ENCODE results near the gene KIRREL2. TPM values are rescaled to one million over a fixed set of nuclear protein-coding genes. Genes with fewer than 3 reads are reported as not detected.
A peak's percentile ranks its signal among the peaks of the same experiment; 100 is the strongest.

KIRREL2 gene
- total RNA-seq, 1 experiment from 2014 or later = 3.1 TPM

DNA sequence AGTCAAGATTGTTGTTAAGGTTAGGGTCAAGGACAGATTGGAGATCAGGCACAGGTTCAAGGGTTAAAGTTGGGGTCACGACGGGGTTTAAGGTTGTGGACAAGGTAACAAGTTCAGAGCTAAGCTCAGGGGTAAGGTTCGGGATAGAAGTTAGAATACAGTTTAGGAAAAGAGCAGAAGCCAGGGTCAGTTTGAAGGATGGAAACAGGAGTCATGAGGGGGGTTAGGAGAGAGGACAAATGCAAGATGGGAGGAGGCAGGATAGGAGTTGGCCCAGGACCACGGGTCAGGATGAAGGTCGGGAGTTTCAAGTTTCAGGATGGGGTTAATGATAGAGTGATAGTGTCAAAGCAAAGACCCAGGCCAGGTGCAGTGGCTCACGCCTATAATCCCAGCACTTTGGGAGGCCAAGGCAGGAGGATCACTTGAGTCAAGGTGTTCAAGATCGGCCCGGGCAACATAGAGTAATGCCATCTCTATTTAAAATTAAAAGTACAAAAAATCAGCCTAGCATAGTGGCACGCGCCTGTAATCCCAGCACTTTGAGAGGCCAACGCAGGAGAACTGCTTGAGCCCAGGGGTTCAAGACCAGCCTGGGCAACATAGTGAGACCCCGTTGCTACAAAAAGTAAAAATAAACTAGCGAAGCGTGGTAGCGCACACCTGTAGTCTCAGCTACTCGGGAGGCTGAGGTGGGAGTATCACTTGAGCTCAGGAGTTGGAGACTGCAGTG lies 12.1 kb upstream of the KIRREL2 start:
- H3K27me3 ChIP-seq (ENCODE audit: insufficient read depth, low read length) = peaks cover 23% of the 10 kb centered on the region; the same call in 1 of the 2 replicates

More for the DNA sequence above, 12.1 kb upstream of the KIRREL2 start:
- no peak overlapping the region for H2AK5ac ChIP-seq (ENCODE audit: insufficient read length, low read length)
- no peak overlapping the region for H3T11ph ChIP-seq (ENCODE audit: low read length)
- TF ChIP-seq, protein P1, sequence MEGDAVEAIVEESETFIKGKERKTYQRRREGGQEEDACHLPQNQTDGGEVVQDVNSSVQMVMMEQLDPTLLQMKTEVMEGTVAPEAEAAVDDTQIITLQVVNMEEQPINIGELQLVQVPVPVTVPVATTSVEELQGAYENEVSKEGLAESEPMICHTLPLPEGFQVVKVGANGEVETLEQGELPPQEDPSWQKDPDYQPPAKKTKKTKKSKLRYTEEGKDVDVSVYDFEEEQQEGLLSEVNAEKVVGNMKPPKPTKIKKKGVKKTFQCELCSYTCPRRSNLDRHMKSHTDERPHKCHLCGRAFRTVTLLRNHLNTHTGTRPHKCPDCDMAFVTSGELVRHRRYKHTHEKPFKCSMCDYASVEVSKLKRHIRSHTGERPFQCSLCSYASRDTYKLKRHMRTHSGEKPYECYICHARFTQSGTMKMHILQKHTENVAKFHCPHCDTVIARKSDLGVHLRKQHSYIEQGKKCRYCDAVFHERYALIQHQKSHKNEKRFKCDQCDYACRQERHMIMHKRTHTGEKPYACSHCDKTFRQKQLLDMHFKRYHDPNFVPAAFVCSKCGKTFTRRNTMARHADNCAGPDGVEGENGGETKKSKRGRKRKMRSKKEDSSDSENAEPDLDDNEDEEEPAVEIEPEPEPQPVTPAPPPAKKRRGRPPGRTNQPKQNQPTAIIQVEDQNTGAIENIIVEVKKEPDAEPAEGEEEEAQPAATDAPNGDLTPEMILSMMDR (conservative IDR thresholded peaks at IDR 0.05) = no peak
- H3K23ac ChIP-seq (ENCODE audit: insufficient read length, low read depth, low read length) = no peak overlapping the region
- no peak overlapping the region for H2BK5ac ChIP-seq (ENCODE audit: insufficient read length, low read length)
- no peaks in the 10 kb centered on the region for H3K79me1 ChIP-seq (ENCODE audit: insufficient read depth, low read depth, low read length, poor library complexity, severe bottlenecking)
- H4K20me1 ChIP-seq (ENCODE audit: control insufficient read depth, insufficient read depth, insufficient read length) = no peaks in the 10 kb centered on the region
- no peak overlapping the region for H2BK20ac ChIP-seq (ENCODE audit: low read depth, low read length, poor library complexity, severe bottlenecking)
- no peak overlapping the region for H3K9ac ChIP-seq (ENCODE audit: extremely low read depth, insufficient read length, low read length)
- no peak overlapping the region for H3K18ac ChIP-seq (ENCODE audit: insufficient read length, low read depth, low read length)
- no peak overlapping the region for H3K56ac ChIP-seq (ENCODE audit: insufficient read length, low read depth, low read length)
- Mint-ChIP-seq H3K4me3 (peak overlapping the region; percentile 44 to 90), H3K27me3 (ENCODE audit: low read depth) (peaks cover 85% of the 10 kb centered on the region), H3K4me1 (peaks cover 18 to 25% of the 10 kb centered on the region in 2 experiments), H3K27ac (no peak overlapping the region; a peak in 2 of 7 replicates), H3K36me3 (ENCODE audit: insufficient read depth in 1 of 3, low read depth in 3 of 3) (no peaks in the 10 kb centered on the region; a peak in 1 of 7 replicates), H3K9me3 (peaks cover 2 to 3% of the 10 kb centered on the region in 2 experiments; a peak in 2 of 5 replicates)
- H2AFZ ChIP-seq (ENCODE audit: low read length) = no peak overlapping the region
- H2BK120ac ChIP-seq (ENCODE audit: low read depth, low read length, poor library complexity, severe bottlenecking) = no peak overlapping the region
- H4K8ac ChIP-seq (replicated peaks; ENCODE audit: insufficient read length, low read depth, low read length) = no peak overlapping the region
- no peak overlapping the region for H3K14ac ChIP-seq (ENCODE audit: insufficient read depth, low read length)
- H3K9me3 ChIP-seq (ENCODE audit: control insufficient read depth, low read depth, low read length) = no peaks in the 10 kb centered on the region
- peak overlapping the region; percentile 72 for H3K4me2 ChIP-seq (ENCODE audit: insufficient read depth, insufficient read length, low read length)
- H3K4me1 ChIP-seq (ENCODE audit: insufficient read depth, low read length) = no peaks in the 10 kb centered on the region
- no peak overlapping the region for H4K91ac ChIP-seq (ENCODE audit: insufficient read length, low read depth, low read length)
- H3K27ac ChIP-seq (ENCODE audit: insufficient read length, low read depth, low read length) = no peak overlapping the region
- no peak overlapping the region for H3K4ac ChIP-seq (ENCODE audit: low read depth, low read length)
- DNase-seq = no peak
- peaks cover 15% of the 10 kb centered on the region for H3K23me2 ChIP-seq (ENCODE audit: insufficient read length, low read depth, low read length, poor library complexity, severe bottlenecking)
- H3K79me2 ChIP-seq (ENCODE audit: insufficient read depth, low read length) = no peaks in the 10 kb centered on the region
- WGBS (ENCODE audit: extremely low coverage, insufficient read length, low lambda C conversion rate) = no CpG with 5 or more reads among the region's 16 CpGs
- H2BK15ac ChIP-seq (ENCODE audit: low read depth, low read length) = no peak overlapping the region
- H4K5ac ChIP-seq (ENCODE audit: insufficient read length, low read depth, low read length) = no peak overlapping the region
- no peak overlapping the region for H2BK12ac ChIP-seq (ENCODE audit: insufficient read length, low read depth, low read length)
